Stimulated activated CD4-positive, alpha-beta T cell treated with anti-CD3 and anti-CD28 coated beads, Interleukin-1b, Interleukin-23, amount 100 ng/mL, for 4 hours (primary cell): ENCODE data around the gene FBXO11.

ENCODE experiments used
- DNase-seq, 2 donors: peaks; one replicate each; pipeline ENCODE4 v3.0.0-alpha.2; 2020; ENCODE audit warnings: low read depth in 2 of 2

Gene FBXO11

DNA sequence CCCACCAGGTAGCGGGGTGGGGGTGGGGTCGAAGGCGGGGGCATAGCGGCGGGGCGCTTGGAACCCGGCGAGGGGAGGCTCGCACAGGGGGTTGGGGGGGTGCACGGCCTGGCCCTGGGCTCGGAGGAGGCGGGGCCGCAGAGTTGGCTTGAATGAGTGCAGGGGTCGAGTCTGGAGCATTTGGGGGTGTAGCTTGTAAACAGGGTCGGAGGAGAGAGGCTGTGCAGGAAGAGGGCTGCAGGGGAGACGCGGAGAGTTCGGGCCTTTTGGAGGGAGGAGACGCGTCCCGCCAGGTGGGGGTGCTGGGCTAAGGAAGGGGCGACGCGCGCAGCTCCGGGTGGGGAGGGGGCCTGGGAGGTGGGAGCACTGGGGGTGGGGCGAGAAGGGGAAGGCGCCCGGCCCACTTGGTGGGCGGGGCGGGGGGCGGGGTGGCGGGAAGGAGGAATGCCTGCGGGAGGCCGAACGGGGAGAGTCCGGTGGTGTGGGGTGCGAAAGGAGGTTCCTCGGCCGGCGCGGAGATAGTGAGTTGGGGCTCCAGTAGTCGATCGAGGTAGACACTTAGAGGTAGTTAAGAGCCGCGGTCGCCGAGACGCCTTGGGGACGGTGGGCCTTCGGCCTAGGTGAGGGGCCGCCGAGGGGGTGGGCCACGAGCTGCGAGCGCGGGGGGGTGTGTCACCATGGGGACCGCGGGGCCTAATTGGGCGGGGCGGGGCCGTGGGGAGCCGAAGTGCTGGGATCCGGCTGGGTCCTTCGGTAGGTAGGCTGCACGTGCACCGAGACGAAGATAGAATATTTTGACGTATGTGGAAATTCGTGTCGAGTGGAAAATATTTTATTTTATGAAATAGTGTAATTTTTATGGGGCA is 122.6 kb downstream of the FBXO11 start:
- peak; percentile 34 to 59 for DNase-seq

GRCh38 chr2:47782671-47783485 is 123.4 kb downstream of the FBXO11 start, which contains the start of gene MSH6:
Gene MSH6 (plus strand): TSS chr2:47783145. CDS start chr2:47783234, 89 bp downstream.
- peak; percentile 81 to 86 for DNase-seq

- no peak for DNase-seq
These were observed 124.0 kb downstream of the FBXO11 start for GRCh38 chr2:47782381-47782670.

DNA sequence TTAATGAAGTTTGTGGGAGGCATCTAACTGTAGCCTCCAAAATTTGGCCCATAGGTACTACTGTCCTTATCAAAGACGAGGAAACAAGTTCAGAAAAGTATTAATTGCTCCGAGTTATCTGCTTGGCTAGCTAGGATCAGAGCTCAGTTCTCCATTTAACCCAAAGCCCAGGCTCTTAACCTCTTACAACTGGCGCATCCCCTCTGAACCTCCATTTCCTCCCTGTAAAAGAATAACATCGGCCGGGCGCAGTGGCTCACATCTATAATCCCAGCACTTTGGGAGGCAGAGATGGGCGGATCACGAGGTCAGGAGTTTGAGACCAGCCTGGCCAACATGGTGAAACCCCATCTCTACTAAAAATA is 126.9 kb downstream of the FBXO11 start:
- DNase-seq: no peak

DNA sequence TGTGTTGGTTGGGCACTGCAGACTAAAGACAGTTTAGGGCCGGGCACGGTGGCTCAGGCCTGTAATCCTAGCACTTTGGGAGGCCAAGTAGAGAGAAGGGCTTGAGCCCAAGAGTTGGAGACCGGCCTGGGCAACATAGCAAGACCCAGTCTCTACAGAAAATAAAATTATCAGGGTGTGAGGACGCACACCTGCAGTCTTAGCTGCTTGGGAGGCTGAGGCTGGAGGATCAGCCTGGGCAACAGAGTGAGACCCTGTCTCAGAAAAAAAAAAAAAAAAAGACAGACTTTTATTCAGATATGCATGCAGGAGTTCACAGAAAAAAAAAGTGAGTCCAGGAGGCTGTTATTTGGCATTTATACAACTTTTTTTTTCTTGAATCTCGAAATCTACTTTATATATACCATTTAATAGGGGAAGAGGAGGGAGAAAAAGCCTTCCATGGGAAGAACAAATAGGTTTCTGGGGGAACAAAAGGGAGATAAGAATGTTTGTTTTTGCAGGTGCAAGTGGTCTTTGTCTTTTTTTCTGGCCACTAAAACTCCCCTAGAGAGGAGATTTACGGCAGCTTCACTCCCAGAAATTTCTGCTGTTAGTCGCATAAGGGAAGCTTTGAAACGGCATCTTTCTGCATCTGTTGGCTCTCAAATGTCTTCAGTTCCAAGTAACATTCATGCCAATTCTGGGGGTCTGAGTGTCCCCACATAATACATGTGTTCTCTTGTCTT is 127.4 kb downstream of the FBXO11 start:
- DNase-seq: no peak

DNA sequence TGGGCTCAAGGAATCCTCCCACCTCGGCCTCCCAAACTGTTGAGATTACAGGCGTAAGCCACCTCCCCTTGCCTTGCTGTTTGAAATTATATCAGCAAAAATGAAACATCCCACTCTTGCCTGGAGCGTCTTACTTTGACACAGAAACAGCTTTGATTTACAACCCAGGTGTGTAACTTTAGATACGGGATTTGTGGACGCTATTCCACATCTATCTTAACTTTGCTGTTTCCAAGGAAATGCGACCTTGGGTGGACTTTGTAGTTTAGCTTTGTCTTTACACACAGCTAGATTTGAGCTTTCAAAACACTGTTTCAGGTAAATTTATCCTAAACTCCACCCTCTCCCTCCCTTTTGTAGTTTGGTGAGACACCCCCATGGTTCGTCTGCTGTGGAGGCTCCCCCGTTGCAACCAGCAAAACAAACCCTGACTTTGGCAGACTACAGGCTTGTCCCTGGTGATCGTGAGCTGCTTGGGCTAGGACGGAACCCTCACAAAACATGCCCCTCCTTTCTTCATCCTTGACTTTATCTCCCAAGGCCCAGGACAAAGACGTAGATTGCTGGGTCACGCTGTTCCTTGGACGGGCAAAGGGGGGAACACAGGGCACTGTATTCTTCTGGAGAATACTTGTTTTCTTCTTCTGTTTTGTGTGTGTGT is 128.9 kb downstream of the FBXO11 start:
- no peak for DNase-seq

GRCh38 chr2:47774567-47774966 is 131.7 kb downstream of the FBXO11 start:
- no peak for DNase-seq

DNA sequence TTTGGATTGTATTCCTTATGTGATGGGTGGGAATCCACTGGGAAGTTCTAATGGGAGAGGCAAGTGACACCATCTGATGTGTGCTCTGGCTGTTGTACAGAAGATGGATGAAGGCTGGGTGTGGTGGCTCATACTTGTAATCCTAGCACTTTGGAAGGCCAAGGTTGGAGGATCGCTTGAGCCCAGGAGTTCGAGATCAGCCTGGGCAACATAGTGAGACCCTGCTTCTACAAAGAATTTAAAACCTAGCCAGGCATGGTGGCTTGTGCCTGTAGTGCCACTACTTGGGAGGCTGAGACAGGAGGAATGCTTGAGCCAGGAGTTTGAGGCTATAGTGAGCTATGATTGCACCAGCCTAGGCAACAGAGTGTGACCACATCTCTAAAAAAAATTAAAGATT is 134.0 kb downstream of the FBXO11 start:
- DNase-seq: no peak

- DNase-seq: no peak
These were observed 135.1 kb downstream of the FBXO11 start for GRCh38 chr2:47771211-47771610.

GRCh38 chr2:47769318-47769717 is 137.0 kb downstream of the FBXO11 start:
- no peak for DNase-seq

GRCh38 chr2:47767880-47768609 is 138.3 kb downstream of the FBXO11 start:
- peak; percentile 63 to 68 for DNase-seq

DNA sequence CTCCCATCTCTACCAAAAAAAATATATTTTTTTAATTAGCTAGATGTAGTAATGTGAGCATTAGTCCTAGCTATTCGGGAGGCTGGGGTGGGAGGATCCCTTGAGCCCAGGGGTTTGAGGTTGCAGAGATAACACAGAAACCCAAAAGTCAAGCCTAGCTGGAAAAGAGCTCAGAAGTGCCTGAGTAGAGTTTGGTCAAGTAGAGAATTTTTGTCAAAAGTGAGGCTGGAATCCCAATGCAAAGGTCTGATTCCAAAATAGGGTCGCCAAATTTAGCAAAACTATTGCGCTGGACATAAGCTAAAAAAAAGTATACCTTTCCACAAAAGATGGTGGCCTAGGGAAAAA is 138.8 kb downstream of the FBXO11 start:
- no peak for DNase-seq

DNA sequence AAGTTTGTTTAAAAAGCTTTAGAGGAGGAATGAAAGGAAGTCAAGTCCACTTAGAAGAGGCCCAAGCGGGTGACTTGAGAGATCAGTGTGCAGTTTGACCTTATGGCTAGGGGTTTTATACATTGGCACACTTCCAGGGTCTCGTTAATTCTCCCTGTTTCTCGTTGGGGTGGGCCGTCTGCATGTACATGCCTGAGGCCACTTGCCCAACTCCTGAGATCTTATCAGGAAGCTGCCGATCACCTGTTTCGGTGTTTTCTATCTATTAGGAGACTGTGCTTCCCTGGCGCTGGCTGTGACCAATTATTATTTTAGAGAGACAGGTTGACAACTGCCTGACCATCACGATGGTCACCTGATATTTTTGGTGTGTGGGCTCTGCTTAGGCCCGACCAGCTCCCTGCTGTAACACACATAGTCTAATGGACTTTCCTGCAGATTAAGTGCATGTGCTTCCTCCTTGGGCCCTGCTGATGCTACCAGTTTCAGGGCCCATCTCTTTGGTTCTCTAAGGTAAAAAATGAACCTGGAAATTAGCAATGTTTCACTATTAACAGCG is 154.4 kb downstream of the FBXO11 start:
- DNase-seq: no peak

DNA sequence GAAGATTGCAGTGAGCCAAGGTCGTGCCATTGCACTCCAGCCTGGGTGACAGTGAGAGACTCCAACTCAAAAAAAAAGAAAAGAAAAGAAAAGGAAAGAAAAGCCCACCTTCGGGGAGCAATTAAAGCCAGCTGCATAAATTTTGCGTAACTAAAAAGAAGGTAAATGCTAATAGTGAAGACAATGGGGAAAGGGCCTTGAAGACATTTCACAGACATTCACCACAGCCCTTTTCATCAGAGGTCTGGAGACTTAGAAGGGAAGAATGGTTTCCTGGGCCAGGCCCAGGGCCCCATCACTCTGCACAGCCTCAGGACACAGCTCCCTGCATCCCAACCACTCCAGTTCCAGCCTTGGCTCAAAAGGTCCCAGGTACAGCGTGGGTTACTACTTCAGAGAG is 158.4 kb downstream of the FBXO11 start:
- DNase-seq: no peak

DNA sequence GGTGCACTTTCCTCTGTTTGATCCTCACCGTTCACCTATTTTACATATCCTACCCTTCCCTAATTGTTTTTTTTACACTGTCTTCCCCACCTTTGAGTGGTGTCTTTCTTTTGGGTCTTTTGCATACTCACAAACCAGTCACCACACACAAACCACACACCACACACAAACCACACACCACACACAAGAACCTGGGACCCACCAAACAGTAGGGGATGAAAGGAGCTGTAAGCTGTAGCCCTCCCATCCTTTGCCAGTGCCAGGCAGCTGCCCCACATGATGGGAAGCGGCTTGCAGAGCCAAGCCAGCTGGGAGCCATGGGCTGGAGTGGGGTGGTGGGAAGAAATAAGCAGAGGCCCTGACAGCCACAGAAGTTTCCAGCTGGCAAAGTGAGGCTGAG is 162.2 kb downstream of the FBXO11 start:
- no peak for DNase-seq

DNA sequence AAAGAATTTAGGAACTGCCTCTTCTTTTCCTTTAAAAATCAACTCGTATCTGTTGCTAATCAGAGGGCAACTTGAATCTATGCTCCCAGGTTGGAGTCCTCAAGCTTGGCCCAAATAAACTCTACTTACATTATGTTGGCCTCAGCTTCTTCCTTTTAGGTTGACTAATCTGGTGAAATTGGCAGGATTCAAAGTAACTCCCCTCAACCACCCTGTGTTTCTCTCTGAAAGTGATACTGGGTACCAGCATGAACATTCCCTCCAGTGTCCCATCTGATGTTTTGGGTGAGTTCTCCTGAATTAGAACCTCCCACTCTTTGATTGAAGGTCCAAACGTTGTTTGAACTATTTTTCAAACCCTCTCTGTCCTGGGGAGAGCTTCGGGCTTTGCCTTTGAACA is 164.7 kb downstream of the FBXO11 start:
- DNase-seq: no peak

DNA sequence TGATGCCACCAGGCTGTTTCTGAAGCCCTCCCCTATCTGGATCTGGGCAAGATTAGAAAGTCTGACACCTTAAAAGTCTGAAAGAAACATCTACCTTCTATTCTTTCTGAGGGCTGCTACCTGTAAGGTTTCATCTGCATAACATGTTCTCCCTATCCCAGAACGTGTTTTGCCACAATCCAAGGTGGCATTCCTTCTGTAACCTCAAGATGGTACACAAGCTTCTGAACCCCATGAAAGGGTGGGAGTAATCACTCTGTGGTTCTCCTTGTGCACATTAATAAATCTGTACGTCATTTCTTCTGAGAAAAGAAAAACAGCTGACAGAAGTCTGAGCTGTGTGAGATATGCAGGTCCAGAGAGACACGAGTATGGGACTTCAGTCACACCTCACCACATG is 165.2 kb downstream of the FBXO11 start:
- DNase-seq: no peak
